Fibroblast of the aortic adventitia (primary cell): Measurements from ENCODE around the gene CEP68. TPM values are rescaled to one million over a fixed set of nuclear protein-coding genes. Genes with fewer than 3 reads are reported as not detected.
"Not testable (repeated sequence)": the region's sequence is repeated elsewhere in the genome, so short reads cannot be mapped to it uniquely, and the experiment has no call there.

Source experiments
- DNase-seq: peaks from one replicate; pipeline ENCODE4 v3.0.0-alpha.2; 2010; ENCODE audit warnings: low read depth
- H3K4me3 ChIP-seq: 2 replicates; pipeline ENCODE4 v1.5.1; 2011; ENCODE audit warnings: low read depth, mild to moderate bottlenecking, control low read depth, low read length, moderate library complexity
- CTCF ChIP-seq: IDR thresholded peaks from 2 replicates; pipeline ENCODE4 v1.5.1; 2011; ENCODE audit warnings: mild to moderate bottlenecking, low read length, control low read depth, inconsistent platforms; ENCODE audit not compliant: insufficient read depth
- total RNA-seq: library from RNA; depleted of rRNA; stranded (reverse); fragments of >200 nt; gene quantifications from 2 replicates; pipeline ENCODE4 v1.2.3, GENCODE V29; 2012; ENCODE audit warnings: low replicate concordance

CEP68 gene
- total RNA-seq, 1 donor = 12.3 TPM

GRCh38 chr2:65130664-65131175 lies 74.5 kb downstream of the CEP68 start:
- H3K4me3 ChIP-seq = peak overlapping the region; percentile 73
- TF ChIP-seq CTCF = no peak
- peak; percentile 63 for DNase-seq

GRCh38 chr2:65132930-65133329 lies 76.7 kb downstream of the CEP68 start:
- DNase-seq, H3K4me3 ChIP-seq: not testable (repeated sequence)

- no peak overlapping the region for H3K4me3 ChIP-seq
- no peak for DNase-seq
- TF ChIP-seq CTCF = no peak
These were observed 77.4 kb downstream of the CEP68 start for GRCh38 chr2:65133626-65134025.

- DNase-seq = no peak
- no peak overlapping the region for H3K4me3 ChIP-seq
- TF ChIP-seq CTCF = no peak
These were observed 77.9 kb downstream of the CEP68 start for GRCh38 chr2:65134158-65134557.

GRCh38 chr2:65136253-65136652 lies 80.0 kb downstream of the CEP68 start:
- DNase-seq = no peak
- TF ChIP-seq CTCF = no peak

More at GRCh38 chr2:65136253-65136652, 80.0 kb downstream of the CEP68 start:
- H3K4me3 ChIP-seq = no peak overlapping the region

Other genes with a start within 250 kb of the CEP68 start
- gene SLC1A4, start 67.0 kb upstream of the CEP68 start, total RNA-seq = 9.5 and 24.1 TPM in 2 replicates
- 72.1 and 80.7 TPM in 2 replicates for gene RAB1A, start 73.7 kb downstream of the CEP68 start, total RNA-seq
- 97.1 and 127 TPM in 2 replicates for gene ACTR2, start 171.4 kb downstream of the CEP68 start, total RNA-seq